ENCODE measurements around the gene COL26A1.
"Not testable (repeated sequence)": the region's sequence is repeated elsewhere in the genome, so short reads cannot be mapped to it uniquely, and the experiment has no call there.

Gene COL26A1

GRCh38 chr7:101604934-101605332, 242.3 kb downstream of the COL26A1 start:
- DNase-seq, result not testable (repeated sequence)

- no peak for DNase-seq
Measured at GRCh38 chr7:101605611-101606497, 243.2 kb downstream of the COL26A1 start.

DNA sequence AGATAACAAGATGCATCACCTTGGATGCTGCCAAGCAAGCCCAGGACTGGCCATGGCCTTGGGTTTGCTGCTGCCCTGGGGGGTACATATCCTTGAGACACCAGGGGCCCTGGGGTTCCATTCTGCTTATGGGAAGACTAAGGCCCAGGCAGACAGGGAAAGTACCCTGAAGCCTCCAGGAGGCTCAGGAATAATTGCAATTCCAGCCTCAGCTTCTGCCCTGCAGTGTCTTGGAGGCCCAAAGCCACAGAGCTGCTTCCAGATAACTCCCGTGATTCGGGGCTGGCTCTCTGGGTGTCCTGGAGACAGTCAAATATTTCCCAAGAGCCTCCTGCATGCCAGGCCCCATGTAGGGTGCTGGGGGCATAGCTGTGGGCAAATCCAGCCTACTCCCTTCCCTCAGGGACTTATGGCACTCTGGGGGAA, 243.8 kb downstream of the COL26A1 start:
- no peak for DNase-seq

Measured in NCI-H1436 treated with DMSO at 0.1 percent for 48 hours (cell line).